Kidney capillary endothelial cell (primary cell): ENCODE measurements around the gene SETBP1.

ENCODE experiments used
- DNase-seq: peaks from one replicate; pipeline ENCODE4 v3.0.0-alpha.2; 2018; ENCODE audit warnings: low spot score

Gene SETBP1

DNA sequence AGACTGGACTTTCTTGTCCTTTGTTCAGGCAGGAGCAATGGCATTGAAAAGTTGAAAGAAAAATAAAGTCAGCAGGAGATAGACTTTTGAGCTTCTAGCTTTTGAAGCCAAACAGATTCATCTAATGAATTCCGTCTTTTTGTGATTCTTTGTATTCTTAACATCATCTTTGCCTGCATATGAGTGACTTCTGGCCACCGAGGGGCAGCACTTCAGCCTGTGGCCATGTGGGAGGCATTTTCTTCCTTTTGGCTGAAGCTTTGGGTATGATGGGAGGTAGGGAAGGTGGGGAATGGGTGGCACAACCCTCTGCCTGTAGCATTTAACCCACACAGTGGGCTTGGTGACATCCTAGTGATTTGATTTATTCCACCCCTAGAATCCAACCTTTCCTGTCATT is 220.6 kb downstream of the SETBP1 start:
- DNase-seq, result no peak

DNA sequence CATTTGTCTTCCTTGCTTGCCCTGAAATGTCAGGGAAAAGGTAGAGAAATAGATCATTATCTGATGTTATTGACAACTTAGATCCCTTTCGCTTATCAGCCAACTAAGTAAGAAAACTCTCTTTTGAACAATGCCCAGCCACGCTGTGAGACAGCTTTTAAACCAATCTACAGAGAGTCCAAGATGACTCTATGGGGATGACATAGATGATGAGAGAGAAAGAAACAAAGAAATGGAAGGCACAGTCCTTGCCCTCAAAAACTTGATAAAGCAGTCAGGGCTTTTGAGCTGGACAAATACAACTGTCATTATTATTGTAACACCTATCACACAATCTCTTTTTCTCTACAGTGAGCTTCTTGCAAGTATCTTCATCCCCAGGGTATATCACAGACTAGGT is 222.6 kb downstream of the SETBP1 start:
- DNase-seq, result no peak

DNA sequence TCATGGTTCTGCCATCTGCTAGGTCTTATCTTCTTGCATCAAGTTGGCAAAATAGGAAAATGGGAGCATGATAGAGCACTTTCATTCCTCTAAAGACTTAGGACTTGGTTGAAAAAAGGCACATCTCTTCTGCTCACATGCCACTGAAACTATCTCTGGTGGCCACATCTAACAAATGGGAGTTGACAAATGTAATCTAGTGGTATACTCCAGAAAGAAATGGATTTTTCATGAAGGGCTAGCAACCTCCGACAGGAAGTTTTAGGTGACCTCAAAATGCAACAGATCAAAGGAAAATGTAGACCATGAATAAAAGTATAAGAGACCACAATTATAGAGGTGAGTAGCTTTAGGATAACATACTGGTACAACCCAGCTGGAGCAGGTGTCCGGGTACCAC is 224.1 kb downstream of the SETBP1 start:
- no peak for DNase-seq

DNA sequence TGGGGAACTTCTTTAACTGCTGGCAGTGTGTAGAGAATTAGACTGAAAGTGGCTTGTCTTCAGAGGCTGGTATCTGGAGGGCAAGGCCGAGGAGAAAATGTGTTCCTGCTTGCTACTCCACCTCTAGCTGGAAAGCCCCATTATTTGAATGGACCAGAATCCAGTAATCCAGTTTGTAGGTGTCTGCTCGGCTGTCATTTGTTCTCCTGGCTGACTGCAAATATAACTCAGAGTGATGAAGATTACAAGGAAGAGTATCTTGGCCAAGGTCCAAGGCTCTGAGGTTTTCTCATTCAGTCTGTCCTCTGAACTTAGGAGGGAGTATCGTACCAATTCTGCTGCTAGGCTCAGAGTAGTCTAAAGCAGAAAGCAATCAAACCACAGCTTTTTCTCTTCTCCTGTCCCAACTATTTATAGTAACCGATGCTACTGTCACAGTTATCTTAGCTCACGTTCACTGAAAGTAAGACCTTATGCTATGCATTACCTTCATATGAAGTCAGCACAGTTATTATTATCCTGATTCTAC is 228.6 kb downstream of the SETBP1 start:
- no peak for DNase-seq

DNA sequence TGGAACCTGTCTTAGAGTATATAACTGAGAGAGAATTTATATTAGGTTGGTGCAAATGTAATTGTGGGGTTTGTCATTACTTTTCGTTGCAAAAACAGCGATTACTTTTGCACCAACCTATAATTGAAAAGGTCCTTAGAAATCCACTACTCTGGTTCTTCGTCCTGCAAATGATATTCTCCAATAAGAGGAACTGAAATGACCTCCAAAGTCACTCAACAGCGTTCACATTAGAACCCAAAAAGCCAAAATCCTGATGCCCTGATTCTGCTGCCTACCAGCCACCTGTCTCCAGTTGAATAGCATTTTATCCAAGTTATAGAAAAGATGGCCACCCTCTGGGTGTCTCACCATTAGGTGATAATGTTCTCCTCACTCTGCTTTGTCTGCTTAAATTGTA is 230.6 kb downstream of the SETBP1 start:
- DNase-seq, result no peak

DNA sequence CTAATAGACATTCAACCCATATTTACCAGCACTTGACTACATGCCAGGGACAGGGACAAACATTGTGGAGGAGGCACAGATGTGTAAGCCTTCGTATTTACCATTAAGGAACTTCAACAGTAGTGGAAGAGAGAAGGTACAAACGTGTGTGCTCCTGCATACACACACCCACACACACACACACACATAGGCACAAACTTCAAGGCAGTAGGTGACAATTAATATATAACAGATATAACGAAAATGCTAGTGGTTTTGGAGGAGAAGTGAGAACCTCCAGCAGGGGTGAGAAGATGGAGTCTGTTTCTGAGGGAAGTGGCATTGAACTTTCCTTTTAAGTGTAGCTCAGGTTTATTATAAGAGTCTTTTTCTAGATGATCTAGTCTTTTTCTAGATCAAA is 231.1 kb downstream of the SETBP1 start:
- no peak for DNase-seq

DNA sequence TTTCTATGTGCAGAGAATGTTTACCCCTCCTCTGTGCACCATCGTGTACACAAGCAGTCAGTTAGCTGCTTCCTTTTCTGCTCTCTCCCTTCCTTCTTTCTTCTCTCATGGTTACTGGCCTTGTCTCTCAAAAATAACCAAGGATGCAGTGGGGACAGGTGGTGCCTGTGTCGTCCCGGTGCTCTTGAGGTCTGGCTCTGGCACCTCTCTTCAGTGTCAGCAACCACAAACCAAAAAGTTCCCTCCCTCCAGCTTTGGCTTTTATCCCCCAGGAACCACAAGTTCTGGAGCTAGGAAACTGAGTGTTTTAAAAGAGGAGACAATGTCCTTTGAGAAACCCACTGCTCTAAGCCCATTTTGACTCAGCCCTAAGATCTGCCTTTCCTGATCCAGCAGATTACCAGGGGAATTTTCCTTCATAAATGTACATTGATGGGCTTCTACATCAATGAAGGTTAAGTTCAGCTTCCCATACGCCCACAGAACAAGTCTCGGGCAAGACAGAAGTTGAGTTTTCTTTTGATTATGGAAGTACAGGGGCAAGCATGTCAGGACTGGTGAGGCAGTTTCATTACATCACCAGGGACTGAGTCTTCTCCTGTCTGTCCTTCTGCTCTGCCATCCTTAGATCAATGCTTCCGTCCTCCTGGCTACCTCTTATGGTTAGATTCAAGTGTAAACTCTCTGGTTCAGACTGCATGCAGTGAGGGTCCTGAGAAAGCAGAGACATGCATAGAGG is 232.2 kb downstream of the SETBP1 start:
- DNase-seq, result no peak

DNA sequence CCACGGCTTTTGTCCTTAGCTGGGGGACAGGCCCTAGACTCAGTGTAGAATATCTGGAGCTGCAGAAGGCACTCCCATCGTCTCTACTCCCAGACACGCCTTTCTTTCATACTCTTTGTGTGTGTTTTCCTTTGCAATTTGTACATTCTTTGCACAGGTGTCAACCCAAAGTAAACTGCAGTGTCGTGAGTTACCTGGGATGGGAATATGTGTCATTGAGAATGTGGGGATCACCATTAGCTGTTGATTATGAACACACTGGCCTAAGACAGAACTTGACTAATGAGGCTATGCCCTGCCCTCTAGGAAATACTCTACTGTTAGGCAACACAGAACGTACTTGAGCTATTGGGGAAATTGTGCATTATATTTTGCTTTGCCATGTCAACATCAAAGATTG is 233.3 kb downstream of the SETBP1 start:
- DNase-seq, result no peak

DNA sequence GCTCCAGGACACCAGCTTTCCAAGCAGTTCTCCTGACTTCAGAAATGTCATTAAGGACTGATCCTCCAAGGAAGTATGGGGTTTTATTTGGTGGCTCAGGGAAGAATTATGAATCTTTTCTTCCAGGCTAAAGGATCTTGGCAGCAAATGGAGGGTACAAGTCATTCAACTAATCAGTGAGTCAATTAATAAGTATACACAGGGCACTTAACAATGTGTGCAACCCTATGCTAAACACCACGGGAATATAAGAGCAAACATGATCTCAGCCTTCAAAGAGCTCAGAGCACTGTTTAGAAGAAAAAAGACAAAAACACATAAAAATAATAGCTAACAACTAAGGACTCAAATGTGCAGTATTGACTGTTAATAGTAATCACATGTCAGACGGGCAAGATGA is 234.5 kb downstream of the SETBP1 start:
- no peak for DNase-seq

DNA sequence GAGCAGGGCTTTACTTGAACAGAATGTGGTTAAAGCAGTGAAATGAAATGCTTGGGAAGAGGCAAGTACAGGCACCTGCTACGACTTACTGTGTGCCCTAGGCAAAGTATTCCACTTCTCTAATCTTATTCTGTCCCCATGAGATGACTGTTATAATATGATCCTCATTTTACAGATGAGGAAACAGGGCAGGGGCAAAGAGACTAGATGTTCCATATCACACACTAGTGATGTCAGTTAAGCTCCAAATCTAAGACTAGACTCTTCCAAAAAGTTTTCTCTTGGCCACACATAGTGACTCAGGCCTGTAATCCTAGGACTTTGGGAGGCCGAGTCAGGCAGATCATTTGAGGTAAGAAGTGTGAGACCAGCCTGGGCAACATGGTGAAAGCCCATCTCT is 235.0 kb downstream of the SETBP1 start:
- DNase-seq, result no peak

DNA sequence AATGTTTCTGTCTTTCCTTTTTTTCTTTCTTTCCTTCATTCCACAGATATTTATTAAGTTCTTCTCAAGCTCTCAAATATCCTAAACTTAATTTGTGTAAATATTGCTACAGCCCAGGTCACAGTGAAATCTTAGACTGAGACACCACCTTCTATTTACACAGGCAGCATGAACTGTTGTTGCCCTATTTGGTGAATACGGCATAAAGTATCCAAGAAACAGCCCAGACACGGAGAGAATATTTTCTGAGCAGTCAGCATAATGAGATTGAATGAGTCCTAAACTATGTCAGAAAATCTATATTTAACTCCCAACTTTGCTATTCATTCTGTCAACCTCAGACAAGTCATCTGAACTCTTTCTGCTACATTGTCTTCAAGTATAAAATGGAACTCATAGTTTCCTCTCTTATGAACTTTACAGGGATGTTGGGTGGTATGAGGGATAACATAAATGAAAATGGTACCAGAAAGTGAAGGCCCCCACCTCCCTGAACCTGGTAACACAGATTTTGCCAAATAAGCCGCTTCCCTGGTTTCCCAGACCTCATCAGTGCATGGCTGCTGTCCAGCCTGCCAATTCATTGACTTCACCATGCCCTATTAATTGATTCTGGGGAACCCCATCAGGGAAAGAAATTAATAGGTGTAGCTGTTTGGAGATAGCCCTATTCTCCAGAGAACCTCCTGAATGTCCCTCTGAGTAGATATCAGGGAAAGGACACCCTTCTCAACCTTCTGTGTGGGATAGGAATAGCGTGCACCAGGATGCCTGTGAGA is 235.9 kb downstream of the SETBP1 start:
- no peak for DNase-seq

DNA sequence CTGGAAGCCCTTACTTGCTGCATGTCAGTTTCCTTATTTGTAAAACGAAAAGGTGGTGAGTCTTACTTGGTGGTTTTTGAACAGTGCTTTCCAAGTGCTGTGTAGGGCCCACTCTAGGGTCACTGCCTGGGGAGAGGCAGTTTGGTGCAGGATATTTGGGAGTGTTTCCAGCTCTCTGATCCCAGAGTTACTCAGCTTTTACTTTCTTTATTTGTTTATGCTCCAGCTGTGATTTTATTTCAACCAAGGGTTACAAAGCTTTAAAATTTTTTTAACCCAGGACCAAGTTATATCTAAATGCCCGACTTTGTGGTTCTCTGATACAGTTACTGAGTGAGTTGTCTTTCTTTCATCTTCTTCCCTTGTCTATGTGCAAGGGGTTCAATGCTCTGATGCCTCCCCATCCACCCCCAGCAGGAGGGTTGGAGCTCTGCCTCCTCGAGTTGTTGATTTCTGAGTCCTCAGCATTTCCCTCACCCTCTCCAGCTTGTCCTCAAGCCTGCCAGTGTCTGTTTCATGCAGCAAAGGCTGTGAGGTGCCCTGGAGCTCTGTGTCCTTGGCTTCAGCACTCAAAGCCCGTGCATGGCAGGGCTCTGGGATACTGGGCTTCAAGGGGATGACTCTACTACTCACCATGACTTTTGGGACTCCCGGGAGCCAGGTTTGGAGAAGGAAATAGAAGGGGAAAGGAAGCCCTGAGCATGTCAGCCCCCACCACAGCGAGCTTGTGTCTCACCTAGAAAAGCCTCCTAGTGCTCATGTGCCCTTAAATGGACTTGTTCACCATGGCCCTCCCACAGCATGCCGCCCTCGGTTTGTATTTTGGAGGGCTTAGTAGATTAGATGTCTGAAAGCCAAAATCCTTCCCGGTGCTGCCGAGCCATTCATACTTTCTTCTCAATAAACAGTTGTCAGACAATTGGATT is 236.8 kb downstream of the SETBP1 start:
- DNase-seq, result no peak

DNA sequence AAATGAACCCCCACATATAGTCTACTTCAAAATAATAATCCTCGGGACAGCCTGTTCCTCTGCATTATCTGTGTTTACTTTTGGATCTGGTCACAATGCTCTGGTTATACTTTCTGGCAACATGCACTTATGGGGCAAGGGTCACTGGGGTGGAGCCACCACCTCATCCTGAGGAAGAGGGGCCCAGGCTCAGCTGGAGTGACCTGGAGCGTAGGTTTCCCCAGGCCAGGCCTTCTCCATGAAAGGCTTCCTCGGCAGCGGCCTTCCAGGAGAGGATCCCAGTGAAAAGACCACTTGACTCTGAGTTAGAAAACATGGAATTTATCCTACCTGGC is 237.4 kb downstream of the SETBP1 start:
- no peak for DNase-seq

DNA sequence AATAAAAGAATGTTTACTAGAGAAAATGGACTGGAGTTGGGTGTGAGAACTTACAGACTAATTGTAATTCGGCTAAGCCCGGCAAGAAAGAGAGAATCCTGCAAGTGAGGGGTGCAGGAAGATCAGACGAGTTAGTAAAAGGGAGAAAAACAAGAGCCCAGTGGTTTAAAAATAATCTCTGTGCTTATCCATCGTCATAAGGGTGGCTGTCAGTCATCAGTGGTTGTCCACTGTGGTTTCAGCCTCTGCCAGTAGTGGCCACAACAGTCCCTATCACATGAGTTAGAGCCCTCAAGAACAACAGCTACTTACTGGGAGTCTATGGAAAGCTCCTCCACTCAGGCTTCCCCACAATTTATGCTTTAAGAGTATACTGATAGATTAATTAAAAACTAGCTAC is 239.8 kb downstream of the SETBP1 start:
- DNase-seq, result no peak

DNA sequence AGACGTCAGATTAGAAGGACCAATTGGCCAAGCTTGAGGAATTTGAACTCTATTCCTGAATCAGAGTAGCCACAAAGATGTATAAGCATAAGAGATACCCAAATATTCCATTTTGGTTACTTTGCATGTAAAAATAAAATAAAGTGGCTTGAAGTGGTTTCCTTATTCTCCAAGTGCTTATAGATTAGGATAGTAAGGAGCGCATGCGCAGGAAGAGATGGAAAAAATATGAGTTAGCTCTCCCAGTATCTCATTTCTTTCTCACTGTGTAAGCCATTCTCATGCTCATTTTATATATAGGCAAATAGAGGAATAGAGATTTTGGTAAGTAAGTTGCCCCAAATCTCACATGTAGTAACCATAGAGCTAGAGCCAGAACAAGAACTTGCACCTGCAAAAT is 241.3 kb downstream of the SETBP1 start:
- no peak for DNase-seq

DNA sequence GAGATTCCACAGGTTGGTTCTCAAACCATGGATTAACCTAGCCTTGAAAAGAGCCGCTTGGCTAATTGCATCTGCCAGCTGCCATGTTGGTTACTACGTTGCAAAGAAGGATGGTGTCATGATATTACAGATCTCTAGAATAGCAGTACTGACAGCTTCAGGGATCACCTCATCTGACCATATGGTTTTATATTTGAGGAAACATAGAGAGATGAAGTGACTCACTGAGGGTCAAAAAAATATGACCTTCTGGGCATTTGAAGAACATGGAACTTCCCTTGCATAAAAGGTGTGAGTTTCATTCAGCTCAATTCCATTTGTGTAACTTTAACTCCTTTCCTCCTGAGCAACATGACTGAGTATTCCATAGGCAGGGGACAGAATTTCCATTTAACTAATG is 242.3 kb downstream of the SETBP1 start:
- no peak for DNase-seq

DNA sequence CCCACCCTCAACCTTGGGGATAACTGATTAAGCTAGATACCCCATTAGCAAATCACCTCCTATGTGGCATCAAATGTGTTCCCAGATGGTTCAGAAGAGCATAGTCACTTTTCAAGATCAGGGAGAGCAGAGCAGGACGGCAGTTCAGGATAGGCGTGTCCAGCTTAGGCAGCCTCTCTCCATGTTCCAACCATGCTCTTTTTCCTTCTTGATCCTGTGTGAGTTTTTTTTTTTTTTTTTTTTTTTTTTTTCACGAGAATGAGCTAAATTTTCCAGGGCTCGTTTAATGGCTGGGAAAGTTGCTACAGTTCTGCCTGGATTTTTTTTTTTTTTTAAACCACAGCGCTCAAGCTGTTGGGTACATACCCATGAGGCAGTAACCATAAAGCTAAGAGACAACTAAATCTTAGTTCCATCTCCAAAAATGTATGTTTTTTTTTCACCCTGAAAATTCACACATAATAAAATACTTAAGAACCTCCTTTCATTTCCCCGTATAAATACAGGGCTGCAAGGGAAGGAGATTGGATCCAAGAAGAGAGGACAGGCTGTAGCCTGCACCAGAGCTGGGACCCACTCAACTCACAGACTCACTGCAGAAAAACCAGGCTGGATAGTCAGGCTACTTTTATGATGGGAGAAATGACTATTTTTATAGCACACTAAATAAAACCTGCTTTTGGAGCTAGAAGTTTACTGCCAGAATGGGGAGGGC is 244.3 kb downstream of the SETBP1 start:
- DNase-seq, result no peak

DNA sequence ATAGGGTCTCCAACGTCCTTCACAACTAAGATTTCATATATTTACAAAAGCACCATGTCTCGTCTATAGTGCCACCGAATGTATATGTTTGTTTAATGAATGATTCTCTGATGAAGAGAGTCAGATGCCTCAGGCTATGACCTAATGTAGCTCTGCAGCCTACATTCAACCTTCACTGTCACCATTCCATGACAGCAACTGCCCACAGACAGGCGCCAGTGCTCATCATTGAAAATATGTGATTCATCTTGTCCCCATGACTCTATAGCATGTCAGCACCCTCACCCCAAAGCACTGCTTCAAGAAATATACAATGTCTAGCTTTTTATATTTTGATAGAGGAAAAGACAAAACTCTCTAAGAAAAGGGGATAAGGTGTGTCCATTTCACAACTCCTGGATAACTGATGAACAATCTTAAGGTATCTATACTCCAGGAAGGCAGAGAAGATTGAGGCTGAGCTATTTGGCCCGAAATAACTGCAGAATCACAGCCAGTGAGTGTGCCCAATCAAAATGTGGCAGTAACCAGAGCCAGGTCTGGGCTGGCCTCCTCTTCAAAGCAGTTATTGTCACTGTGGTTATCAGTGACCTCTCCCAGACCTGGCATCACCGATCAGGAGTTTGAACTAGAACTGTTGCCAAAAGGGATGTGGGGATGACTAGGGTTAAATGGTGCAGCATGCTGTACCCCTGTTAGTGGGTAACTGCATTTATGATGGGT is 246.6 kb downstream of the SETBP1 start:
- no peak for DNase-seq

DNA sequence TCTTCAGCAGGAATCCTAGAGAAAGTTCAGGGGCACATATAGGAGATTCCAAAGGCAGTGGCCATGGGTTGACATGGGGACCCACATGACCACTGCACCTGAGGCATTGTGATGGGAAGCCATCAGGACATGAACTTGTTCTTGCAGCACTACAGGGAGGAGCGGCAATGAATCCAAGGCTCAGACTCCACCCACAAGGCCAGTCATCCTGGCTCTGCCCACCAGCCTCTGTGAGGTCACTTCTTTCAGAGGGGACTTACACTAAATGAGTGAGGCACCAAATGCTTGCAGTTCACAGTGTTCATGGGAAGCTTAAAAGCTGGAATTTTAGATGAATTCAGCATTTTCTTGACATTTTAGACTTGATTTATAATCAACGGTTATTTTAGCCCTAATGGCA is 254.2 kb downstream of the SETBP1 start:
- DNase-seq, result no peak

DNA sequence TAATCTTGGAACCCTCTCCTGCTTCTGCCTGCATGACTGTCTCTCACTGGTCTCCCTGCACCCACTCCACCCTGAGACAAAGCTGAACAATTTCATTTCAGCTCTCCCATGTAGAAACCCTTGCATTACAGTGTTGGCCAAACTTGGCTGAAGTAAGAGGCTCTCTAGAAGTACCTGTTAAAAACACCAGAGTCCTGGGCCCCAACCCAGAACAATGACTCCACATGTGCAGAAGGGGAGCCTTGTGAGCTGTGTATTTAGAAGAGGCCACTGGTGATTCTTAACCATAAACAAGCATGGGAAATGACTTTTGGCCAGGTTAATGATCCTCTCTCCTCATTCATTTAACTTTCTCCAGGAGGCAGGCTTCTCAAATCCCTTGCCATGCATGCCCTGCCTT is 254.8 kb downstream of the SETBP1 start:
- no peak for DNase-seq

DNA sequence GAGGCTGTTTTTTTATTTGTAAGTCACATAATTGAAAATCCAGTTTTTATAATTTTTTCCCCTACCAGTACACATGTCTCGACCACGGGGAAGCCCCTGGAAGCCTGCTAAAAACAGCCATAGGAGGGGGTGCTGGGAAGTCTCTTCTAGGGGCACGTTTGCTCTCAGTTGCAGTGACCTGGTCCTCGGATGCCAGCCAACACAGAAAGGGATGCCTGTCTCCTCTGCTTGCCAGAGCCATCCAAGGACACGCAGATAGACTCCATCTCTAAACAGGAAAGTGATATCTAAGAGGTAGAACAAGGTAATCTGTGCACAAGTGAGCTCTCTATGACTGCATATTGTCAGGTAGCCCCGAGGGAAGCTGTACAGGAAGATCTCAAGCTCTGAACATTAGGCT is 255.8 kb downstream of the SETBP1 start:
- DNase-seq, result no peak
